OCI-LY7 (cell line): Measurements from ENCODE around the gene PPM1F.

Experiments used
- EZH2phosphoT487 ChIP-seq: fragments of 200-600 bp; sonication (generic); IDR thresholded peaks from 2 replicates; pipeline ENCODE4 v1.6.1; 2018; ENCODE audit warnings: low read depth, borderline replicate concordance, mild to moderate bottlenecking, mixed run types, antibody characterized with exemption, low read length, moderate library complexity, mixed read lengths
- TF ChIP-seq, protein P1 (sequence below): fragments of 200-600 bp; sonication (generic); conservative IDR thresholded peaks from 2 replicates; pipeline ENCODE4 v1.5.1; 2014; ENCODE audit warnings: mild to moderate bottlenecking, antibody characterized with exemption, low read length, moderate library complexity, mixed read lengths

DNA sequence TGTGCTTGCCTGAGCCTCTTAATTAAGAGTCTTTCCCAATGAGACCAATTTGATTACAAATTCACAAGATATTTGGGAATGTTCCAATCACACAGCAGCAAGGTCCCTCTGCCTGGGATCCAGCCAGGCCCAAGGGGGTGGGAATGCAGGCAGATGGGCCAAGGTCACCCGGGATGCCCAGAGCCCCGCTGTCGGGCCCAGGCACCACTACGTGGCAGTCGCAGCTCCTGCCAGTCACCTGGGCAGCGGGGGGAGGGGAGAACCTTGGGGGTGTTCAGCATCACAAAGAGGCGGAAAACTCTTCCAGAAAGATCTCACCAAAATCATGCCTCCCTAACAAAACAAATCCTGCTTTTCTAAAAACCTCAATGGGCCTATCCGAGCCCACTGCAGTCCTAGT, 30.9 kb downstream of the PPM1F start:
- TF ChIP-seq, protein P1, sequence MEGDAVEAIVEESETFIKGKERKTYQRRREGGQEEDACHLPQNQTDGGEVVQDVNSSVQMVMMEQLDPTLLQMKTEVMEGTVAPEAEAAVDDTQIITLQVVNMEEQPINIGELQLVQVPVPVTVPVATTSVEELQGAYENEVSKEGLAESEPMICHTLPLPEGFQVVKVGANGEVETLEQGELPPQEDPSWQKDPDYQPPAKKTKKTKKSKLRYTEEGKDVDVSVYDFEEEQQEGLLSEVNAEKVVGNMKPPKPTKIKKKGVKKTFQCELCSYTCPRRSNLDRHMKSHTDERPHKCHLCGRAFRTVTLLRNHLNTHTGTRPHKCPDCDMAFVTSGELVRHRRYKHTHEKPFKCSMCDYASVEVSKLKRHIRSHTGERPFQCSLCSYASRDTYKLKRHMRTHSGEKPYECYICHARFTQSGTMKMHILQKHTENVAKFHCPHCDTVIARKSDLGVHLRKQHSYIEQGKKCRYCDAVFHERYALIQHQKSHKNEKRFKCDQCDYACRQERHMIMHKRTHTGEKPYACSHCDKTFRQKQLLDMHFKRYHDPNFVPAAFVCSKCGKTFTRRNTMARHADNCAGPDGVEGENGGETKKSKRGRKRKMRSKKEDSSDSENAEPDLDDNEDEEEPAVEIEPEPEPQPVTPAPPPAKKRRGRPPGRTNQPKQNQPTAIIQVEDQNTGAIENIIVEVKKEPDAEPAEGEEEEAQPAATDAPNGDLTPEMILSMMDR, result no peak
- TF ChIP-seq EZH2phosphoT487, result no peak
